GM19438 (cell line): Measurements from ENCODE around the gene VWA7.

Experiments
- ATAC-seq: cut with Tn5 transposase; IDR thresholded peaks from one replicate; pipeline ENCODE4 v1.9.1; 2021; ENCODE audit warnings: low read depth; ENCODE audit not compliant: unreplicated experiment

The VWA7 gene

GRCh38 chr6:31761343-31761742 is 15.8 kb downstream of the VWA7 start:
- no peak for ATAC-seq

DNA sequence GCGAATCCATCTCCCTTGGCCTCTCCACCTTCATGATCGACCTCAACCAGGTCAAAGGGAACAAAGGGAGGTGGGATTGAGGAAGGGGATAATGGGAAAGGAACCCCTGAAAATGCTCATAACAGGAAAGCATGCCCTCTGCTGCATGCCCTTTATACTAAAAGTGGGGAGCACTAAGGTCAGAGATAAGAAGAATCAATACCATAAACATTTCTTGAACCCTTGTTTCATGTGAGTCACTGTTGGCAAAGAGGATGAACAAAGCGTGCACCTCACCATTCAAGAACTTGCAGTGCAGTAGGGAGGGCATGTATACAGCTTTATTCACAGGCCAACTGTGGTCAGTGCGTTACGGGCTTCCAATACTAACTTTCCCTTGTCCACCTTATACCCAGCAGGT is 16.3 kb downstream of the VWA7 start:
- no peak for ATAC-seq

DNA sequence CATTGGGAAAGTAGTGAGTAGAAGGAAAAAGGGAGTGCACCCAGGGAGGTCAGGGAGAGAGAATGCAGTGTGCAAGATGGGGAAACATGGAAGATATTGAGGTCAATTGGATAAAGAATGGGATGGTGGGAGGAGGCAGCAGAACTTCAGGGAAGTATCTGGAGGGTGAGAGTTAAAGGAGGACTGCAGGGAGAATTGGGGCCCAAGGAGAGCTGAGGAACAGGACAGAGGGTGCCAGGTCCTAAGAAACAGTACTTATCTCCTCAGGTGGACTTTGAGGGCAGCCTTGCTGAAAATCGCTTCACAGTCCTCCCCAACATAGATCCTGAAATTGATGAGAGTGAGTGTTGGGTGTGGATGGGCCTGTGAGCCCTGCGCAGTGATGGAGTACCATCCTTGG is 18.8 kb downstream of the VWA7 start:
- ATAC-seq: no peak

GRCh38 chr6:31752739-31753319 is 24.3 kb downstream of the VWA7 start:
- no peak for ATAC-seq

GRCh38 chr6:31750411-31751022 is 26.6 kb downstream of the VWA7 start:
- no peak for ATAC-seq

DNA sequence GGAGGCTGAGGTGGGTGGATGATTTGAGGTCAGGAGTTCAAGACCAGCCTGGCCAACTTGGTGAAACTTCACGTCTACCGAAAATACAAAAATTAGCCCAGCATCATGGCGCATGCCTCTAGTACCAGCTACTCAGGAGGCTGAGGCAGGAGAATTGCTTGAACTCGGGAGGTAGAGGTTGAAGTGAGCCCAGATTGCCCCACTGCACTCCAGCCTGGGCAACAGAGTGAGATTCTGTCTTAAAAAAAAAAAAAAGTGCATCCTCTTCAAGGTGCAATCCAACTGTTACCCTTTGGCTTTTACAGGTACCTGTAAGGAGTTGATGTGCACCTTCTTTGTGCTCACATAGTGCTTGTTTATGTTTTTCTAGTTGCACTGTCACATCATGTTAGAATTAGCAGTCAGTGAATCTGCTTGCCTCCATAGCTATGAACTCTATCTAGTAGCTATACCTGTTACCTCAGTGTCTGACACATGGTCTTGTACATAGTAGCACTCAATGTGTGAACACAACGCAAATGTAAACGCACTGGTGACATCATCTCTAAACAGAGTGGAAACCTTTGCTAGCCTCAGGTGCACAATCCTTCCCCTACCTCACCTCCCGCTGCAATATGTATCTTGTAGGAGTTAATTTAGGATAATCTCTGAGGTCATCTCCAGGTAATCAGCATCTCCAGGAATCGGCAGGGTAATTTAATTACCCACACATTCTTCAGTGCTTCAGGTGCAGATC is 27.7 kb downstream of the VWA7 start:
- ATAC-seq: no peak

DNA sequence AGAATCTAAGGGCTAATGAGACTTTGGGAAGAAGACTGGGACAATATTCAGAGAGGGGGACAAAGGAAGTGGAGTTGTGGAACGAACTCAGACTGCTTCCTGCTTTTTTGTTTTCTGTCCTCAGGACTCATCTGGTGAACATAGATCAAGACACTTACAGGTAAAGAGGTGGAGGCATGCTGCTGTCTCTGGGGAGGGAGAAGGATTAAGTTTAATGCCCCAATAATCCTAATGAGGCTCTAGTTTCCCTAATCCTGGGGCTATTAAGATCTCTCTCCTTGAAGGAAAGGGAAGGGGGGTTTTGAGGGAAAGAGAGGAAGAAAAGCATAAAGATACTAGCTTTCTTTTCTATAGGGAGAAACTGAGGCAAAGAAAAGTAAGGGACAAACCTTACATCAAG is 32.7 kb downstream of the VWA7 start:
- ATAC-seq: no peak

- ATAC-seq: no peak
Observed at GRCh38 chr6:31742894-31743293, 34.2 kb downstream of the VWA7 start.

DNA sequence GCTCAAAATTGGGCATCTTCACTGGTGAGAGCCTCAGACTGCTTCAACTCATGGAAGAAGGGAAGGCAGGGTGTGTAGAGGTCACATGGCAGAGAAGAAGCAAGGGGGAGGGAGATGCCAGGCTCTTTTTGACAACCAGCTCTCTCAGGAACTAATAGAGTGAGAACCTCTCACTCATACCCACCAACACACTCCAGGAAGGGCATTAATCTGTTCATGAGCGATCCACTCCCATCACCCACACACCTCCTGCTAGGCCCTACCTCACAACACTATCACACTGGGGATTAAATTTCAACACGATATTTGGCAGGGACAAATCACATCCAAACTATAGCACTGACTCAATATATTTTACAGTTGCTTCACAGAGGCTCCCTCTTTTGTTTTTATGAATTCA is 35.3 kb downstream of the VWA7 start:
- ATAC-seq: no peak

DNA sequence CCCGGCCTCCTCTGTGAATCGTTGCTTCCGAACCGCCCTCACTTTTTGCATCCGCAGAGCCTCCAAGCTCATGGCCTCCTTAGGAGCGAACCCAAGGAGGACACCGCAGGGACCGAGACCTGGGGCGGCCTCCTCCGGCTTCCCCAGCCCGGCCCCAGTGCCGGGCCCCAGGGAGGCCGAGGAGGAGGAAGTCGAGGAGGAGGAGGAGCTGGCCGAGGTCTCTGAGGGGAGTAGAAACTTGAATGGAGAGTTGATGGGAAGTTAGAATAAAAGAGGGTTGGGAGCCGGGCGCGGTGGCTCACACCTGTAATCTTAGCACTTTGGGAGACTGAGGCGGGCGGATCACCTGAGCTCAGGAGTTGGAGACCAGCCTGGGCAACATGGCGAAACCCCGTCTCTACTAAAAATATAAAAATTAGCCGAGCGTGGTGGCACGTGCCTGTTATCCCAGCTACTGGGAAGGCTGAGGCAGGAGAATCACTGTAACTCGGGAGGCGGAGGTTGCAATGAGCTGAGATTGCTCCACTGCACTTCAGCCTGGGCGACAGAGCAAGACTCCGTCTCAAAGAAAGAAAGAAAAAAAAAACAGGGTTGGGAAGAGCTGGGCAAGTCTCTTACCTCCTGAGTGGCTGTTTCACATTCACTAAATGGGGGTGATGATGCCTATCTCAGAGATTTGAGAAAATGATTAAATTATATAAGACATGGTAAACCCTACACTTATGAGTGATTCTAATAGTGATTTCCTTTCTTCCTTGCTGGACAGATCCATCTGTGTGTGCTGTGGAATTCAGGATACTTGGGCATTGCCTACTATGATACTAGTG is 36.5 kb downstream of the VWA7 start:
- ATAC-seq: no peak

- peak; percentile 52 for ATAC-seq
Observed at GRCh38 chr6:31739639-31740396, 37.3 kb downstream of the VWA7 start, which contains the start of gene MSH5. TSS of gene MSH5 (plus strand) at chr6:31740005. CDS start at chr6:31740467, 462 bp downstream.

DNA sequence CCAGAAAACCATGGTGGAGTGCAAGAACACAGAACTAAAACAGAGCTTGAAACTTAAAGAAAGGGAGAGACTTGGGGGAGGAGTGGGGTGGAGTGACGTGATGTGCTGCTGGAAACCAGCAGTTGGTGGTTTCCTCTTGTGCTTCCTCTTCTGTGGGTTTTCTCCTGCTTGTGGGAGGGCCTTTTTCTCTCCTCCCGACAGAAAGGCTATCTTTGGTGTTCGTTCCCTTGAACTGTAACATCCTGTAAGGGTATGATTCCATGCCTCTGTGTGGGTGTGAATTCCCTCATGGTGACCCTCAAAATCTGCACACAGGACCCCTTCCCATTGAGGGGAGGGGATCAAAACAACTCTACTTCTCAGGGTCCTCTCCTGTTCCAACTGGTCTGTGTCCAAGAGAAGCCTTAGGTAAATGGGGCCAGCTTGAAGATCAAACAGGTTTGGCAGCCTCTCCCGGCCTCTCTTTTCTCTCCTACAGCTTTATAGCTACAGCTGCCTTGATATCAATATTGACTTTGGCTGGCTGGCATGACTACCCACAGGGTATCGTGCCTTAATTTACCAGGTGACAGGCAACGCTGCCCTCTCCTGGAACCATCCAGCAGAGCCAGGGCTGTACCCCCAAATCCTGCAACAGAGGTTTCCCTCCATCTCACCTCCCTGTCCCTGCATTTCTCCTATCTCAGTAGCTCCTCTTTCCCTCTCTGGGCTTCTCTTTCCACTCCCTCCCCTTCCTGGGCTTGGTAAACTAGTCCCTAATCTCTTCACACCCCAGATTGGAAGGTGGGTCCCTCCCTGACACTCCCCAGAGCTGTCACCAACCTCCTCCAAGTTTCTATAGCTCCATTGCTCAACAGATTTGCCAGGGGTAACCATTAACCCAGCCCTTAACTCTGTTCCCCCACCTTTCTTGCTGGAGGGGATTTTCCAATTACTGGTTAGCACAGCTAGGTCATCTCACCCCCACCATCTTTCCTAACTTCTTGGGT is 38.8 kb downstream of the VWA7 start:
- ATAC-seq: no peak

DNA sequence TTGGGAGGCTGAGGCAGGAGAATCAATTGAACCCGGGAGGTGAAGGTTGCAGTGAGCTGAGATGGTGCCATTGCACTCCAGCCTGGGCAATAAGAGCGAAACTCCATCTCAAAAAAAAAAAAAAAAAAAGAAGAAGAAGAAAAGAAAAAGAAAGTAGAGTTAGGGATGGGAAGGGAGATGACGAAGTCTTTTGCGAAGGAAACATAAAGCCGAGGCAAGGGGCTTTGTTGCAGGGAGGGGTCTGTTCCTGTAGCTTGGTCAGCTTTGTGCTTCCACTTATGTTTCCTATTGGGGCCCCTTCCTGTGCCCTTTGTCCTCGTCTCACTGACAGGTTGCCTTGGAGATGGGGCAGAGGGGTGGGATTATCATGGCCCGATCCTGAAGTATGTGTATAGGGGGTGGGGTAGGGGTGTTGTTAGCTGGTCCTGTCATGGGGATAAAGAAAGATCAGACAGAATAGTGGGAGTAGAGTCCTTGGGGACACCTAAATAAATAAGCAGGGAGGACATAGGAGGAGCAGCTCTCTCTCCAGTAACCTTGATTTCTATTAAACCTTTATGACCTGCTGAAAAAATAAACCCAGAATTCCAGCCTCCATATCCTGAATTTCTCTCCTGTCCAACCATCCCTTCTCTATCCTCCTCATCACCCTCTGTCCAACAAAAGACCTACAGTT is 39.7 kb downstream of the VWA7 start:
- no peak for ATAC-seq

GRCh38 chr6:31736768-31737314 is 40.3 kb downstream of the VWA7 start:
- ATAC-seq: no peak

- no peak for ATAC-seq
Observed at GRCh38 chr6:31736021-31736767, 40.9 kb downstream of the VWA7 start, which contains the start of gene CLIC1. TSS of gene CLIC1 (minus strand) at chr6:31736530. CDS start at chr6:31736300, 230 bp downstream.

DNA sequence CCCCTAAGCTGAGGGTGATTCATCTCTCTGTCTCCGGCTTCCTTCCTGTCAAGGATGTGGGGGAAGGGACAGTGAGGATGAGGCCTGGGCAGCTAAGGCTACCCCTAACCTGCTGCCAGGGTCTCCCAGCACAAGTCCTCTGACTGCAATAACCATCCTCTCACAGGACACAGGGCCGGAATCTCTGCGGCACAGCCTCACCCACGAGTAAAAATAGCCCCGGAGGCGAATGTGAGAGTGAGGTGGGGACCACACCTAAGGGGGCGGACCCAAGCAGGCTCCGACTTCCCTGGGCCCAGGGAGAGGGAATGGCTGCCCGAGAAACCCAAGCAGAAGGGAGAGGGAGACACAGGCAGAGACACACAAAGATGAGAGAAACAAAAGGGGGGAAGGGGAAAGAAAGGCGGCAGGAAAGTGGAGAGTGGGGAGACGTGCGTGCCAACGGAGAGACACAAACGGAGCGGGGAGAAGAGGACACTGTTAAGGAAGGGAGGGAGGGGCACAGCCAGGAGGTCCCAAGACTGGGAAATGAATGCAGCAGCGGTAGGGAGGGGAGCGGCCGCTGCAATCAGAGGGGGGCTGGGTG is 42.2 kb downstream of the VWA7 start:
- ATAC-seq: no peak

- ATAC-seq: no peak
Observed at GRCh38 chr6:31734247-31734820, 42.8 kb downstream of the VWA7 start.
